Stimulated activated CD4-positive, alpha-beta T cell treated with anti-CD3 and anti-CD28 coated beads, TNF-alpha, amount 100 ng/mL, for 48 hours (primary cell): ENCODE measurements around the gene RFC3.
"Not testable (repeated sequence)": the region's sequence is repeated elsewhere in the genome, so short reads cannot be mapped to it uniquely, and the experiment has no call there.

Experiments used
- DNase-seq, 3 donors: peaks; one replicate each; pipeline ENCODE4 v3.0.0-alpha.2; 2020; ENCODE audit warnings: low read depth in 3 of 3

Gene RFC3, protein sequence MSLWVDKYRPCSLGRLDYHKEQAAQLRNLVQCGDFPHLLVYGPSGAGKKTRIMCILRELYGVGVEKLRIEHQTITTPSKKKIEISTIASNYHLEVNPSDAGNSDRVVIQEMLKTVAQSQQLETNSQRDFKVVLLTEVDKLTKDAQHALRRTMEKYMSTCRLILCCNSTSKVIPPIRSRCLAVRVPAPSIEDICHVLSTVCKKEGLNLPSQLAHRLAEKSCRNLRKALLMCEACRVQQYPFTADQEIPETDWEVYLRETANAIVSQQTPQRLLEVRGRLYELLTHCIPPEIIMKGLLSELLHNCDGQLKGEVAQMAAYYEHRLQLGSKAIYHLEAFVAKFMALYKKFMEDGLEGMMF

DNA sequence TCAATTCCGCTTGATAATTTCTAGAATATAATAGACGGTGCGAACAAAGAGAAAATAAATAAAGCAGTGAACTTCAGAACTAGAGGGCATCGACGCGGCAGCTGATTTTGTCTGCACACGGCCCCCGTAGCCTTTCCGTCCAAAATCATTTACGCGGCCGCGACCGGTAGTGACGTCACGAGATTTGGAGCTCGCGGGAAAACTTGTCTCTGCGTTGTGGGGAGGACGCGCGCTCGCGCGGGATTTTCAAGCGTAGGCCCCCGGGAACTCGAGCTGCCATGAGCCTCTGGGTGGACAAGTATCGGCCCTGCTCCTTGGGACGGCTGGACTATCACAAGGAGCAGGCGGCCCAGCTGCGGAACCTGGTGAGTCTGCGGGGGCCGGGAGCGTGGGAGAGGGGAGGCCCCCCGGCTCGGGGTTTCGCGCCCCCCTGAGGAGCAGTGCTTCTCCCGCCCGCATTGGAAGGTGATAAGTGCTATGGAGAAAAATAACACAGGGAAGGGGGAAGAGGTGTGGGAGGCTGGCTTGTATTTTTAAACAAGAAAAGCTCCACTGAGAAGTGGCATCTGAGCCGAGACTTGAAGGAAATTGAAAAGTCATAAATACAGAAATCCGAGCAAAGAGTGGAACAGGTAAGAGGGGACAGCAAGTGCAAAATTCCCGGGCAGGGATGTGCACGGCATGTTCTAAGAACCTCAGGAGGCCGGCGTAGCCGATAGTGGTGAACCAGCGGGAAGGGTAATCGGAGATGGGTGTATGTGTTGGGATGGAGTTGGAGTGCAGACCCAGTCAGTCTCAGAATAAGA lies at the start of gene RFC3:
Gene RFC3 (plus strand): TSS at position 249 of the 806 bp plus-strand sequence. CDS start 30 bp downstream, at position 279.
- DNase-seq, result peak; percentile 87 to 88 (median 87)

DNA sequence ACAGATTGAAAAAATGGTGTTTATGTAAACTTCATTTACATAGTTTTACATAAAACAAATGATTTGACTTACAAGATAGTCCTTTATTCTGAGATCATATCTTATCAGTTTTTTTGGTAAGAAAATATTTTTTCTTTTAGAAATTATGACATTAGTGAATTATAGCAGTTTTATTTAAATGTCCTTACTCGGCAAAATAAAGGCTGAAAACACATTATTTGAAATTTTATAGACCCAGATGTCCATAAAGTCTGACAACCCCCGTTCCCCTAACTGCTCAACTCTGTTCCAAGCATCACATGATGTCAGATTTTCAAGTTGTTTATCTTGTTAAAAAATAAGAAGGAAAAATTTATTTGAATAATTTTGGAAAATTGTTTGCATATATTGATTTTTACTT lies 46.7 kb upstream of the RFC3 start:
- no peak for DNase-seq

DNA sequence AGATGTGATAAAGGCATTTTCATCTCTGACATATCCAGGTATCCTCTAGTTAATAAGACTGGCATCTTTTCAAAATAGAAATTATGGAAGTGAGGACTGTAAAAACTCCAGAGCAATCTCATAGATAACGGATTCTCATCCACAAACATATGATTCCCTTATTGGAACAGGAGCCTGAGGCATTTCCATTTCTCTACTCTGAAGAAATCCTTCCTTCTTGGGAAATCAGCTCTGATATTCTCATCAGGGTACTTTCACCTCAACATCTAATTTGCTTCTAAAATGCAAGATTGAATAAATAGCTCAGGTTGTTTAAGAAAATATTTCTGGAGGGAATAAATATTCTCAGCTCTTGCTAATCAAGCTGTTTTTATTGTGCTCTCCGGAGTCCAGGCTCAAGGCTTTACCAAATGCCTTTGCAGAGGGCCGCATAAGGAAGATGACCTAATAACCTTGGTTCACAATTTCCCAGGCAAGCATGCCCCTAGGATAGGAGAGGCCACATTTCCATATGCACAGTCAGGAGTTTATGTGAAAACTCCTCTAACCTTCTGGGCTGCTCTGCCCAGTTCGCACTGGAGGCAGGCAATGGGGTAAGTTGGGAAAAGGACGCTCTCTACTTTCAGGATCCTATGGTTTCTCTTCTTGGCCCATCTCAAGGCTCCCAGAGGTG lies 44.0 kb upstream of the RFC3 start:
- no peak for DNase-seq

DNA sequence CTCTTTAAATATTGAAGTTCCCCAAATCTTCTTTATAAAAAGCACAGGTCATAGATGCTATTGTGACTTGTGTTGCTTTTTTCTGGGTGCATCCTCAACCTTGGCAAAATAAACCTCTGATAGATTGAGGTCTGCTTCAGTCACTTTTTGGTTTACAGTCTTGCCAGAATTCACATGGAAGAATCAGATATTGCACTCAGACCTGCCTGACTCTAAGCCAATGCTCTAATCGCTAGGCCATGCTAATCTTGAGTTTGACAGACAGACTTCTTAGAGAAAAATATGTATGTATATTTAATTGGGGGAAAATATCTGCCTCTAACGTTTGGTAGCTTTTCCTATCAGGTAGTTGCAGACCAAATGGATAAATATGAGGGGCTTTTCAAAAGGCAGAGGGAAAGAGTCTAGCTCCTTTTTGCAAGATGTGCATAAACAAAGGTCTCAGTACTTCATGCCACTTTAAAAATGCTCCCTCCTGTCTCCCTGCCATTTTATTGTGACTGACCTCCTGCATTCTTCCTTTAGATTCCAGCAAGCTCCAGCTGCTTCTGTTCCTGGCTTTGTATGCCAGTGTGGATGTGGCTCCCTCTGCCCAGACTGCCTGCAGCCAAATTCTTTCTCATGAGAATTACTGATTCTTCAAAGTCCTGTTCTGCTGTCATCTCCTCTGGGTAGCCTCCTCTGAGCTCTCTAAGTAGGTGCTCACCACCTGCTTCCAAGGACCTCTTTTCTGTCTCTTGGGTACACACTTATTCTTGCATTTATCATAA lies 42.4 kb upstream of the RFC3 start:
- no peak for DNase-seq

DNA sequence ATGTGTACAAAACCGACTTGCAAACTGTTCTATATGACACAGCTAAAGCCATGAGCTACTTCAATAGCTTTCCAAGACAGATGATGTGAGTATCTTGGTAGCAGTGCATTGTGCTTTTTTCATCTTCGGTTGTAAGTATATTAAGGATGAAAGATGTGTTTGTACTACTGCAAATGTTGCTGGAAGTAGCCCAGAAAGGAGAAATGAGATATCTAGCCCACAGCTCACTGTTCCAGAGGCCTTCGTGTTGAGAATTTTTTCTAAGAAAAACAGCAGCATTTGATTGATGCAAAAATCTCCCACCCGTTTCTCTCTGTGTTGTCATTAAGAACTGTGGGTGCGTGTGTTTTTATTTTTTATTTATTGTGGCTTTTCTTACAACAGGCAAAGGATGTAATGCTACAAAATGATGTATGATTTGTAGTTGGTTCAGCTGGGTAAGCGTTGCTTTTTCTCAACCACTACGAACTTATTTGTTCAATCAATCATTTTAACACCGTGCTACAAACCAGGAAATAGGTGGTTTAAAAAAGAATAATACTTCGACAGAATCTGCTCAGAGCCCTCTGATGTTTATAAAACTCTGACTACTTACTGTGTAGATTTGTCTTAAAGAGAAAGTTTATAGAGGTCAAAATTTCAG lies 41.6 kb upstream of the RFC3 start:
- DNase-seq, result no peak

DNA sequence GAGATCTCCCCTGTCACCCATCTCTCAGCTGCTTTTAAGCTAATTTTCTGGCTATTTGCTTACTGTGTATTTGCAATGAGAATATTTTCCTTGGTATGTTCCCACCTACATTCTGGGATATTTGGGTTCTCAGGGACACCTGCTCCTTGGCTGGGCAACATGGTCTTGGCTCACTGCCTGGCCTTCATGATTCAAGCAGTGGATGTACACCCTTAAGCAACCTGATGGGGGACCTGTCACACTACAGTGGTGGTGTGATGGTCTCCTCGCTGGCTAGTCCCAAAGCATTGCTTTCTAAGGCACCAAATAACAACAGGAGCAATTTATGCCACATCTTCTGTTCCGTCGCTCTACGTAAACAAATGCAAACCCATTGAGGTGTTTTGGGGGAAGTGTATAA lies 35.3 kb upstream of the RFC3 start:
- no peak for DNase-seq

DNA sequence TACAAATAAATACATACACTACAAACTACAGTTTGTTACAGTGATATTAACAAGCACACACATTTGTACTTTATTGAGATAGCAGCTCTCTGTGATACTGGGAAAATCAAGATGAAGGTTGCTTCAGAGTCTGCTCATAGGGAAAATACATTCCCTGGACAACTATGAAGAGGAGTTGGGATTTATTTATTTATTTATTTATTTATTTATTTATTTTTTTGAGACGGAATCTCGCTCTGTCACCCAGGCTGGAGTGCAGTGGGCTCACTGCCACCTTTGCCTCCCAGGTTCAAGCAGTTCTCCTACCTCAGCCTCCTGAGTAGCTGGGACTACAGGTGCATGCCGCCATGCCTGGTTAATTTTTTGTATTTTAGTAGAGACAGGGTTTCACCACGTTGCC lies 34.7 kb upstream of the RFC3 start:
- not testable (repeated sequence) for DNase-seq

DNA sequence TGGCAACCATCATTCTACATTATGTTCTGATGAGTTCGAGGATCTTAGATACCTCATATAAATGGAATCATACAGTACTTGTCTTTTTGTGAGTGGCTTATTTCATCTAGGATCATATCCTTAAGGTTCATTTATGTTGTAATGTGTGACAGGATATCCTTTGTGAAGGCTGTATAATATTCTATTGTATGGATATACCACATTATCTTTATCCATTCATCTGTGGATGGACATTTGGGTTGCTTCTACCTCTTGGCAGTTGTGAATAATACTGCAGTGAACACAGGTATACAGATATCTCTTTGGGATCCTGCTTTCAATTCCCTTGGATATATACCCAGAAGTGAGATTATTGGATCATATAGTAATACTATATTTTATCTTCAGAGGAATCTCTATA lies 33.2 kb upstream of the RFC3 start:
- DNase-seq, result no peak

DNA sequence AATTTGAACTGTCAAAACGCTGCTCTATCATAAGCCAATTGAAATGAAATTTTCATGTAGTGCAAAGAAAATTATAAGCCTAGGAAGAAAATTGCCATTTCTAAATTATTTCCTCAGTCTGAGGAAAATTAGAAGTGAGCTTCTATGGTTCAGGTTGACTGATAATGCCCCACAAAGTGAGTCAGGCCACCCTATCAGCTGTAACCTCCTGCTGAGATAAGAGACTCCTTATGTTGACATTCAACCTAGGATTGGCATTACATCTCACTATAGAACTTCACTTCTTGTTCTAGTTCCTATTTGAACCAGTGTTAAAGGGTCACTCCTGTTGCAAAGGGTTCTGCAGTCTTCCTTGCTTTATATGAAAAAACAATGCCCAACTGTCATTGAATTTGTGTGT lies 32.6 kb upstream of the RFC3 start:
- DNase-seq, result no peak

DNA sequence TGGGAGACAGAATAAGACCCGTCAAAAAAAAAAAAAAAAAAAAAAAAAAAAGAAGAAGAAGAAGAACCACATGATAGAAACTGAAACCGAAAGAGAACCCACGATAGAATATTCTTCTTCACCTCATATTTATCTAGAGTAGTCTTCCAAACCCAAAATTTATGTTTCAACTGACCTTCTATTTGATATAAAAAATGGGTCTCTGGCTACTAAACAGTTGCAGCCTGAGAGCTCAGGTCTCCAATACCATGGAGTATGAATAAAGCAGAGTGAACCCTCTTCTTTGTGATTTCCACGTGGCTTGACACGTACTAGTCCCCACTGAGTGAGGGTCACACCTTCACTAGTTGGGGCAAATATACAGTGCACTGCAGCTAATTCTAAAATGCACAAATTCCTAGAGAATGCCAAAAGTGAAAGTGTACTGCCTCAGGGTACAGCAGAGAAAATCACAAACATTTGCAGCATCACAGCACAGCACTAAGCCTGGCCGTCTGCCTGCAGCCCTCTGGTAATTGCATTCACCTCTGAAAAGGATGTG lies 30.8 kb upstream of the RFC3 start:
- no peak for DNase-seq

DNA sequence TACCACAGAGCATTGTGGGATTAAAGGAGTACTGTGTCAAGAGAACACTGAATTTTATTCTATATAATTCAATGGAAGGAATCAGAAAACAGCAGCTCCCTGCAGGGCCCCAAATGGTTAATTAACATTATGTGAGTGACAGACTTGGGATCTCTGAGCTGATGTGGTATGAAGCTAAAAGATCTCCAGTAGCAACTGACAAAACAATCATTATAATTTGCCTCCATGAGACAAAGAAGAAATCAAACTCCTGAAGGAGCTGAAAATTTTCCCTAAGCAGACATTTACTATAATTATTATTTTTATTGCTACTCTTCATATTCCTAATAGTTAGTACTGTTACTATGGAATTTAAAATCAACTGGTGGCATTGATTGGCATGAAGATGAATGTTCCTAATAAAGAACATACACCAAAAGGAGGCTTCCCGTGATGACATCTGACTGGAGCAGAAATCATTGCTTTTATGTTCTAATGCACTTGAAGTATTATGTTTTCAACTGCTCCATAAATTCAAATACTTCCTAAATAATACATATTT lies 28.8 kb upstream of the RFC3 start:
- DNase-seq, result no peak

DNA sequence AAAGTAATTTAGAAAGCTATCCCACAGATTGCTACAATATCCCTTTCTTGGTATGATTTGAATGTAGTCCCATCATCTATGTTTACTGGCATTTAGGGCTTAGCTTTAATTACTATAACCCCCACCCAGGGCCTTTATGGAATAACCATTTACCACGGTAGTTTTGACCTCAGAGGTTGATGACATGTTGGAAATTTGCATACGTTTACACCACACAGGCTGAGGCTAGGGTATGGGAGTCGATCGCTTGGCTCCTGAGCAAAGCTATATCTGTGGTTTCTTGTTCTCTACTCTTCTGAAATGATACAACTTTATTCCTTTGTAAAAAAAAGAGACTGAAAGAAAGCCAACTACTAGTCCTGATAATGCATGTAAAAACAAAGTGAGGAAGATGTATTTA lies 28.2 kb upstream of the RFC3 start:
- DNase-seq, result no peak

DNA sequence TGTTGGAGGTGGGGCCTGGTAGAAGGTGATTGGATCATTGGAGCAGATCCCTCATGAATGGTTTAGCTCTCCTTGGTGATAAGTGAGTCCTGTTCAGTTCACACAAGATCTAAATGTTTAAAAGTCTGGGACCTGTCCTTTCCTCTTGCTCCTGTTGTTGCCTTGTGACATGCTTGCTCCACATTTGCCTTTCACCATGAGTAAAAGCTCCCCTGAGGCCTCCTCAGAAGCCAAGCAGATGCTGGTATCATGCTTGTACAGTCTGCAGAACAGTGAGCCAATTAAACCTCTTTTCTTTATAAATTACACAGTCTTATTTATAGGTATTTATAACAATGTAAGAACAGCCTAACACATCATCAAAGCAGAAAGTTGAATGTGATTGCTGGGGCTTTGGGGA lies 24.2 kb upstream of the RFC3 start:
- DNase-seq, result no peak

DNA sequence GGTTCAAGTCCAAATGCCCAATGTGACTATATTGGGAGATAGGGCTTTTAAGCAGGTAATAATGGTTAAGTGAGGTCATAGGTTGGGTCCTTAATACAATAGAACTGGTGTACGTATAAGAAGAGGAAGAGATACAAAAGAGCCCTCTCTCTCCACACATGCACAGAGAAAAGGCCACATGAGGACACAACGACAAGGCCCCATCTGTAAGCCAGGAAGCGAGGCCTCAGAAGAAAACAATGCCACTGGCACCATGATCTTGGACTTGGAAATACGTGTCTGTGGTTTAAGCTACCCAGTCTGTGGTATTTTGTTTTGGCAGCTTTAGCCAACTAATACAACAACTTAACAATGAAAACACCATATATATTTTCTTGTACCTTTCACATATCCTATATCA lies 23.4 kb upstream of the RFC3 start:
- DNase-seq, result no peak

DNA sequence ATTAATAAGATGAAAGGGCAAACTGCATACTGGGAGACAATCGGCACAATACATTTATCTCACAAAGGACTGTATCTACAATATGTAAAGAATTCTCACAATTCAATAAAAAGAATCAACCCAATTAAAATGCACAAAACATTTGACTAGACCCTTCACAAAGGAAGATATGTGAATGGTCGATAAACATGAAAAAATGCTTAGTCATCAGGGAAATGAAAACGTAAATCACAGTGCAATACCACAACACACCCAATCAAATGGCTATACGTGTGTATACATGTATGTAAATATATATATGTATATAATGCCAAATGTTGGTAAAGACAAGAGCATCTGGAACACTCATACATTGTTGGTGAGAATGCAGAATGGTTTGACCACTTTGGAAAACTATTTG lies 21.9 kb upstream of the RFC3 start:
- DNase-seq, result no peak

DNA sequence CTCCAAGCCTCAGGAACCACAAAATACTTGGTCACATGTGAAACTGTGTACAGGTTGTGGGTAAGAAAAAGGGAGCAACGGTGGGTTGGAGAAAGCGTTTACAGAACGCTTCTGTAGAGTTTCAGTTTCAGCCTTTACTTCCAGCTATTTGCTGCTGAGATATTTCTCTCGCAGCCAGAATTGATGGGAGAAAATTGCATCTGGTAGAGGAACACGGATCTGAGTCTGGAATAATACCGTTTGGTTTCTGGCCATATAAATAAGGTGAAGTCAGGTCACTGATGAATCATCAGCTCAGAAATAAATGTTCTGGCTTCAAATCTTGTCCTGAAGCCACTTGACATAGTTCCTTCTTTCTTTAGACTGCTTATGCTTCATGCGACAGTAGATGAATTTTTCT lies 20.3 kb upstream of the RFC3 start:
- no peak for DNase-seq

DNA sequence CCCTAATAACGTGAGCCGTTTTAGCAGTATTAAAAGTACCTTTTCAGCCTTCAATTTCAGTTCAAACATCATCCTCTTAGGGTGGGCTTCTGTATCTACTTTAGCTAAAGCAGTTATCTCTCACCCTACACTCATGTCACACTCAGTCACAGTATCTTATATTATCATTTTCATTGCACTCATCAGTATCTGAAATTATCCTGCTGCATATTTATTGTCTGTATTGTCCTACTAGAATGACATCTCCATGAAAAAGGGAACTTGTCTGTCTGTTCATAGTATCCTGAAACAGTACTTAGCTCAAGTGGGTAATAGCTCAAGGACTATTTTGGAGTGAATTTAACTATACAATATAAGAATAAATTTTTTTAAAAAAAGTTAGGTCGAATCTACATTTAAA lies 19.9 kb upstream of the RFC3 start:
- no peak for DNase-seq

DNA sequence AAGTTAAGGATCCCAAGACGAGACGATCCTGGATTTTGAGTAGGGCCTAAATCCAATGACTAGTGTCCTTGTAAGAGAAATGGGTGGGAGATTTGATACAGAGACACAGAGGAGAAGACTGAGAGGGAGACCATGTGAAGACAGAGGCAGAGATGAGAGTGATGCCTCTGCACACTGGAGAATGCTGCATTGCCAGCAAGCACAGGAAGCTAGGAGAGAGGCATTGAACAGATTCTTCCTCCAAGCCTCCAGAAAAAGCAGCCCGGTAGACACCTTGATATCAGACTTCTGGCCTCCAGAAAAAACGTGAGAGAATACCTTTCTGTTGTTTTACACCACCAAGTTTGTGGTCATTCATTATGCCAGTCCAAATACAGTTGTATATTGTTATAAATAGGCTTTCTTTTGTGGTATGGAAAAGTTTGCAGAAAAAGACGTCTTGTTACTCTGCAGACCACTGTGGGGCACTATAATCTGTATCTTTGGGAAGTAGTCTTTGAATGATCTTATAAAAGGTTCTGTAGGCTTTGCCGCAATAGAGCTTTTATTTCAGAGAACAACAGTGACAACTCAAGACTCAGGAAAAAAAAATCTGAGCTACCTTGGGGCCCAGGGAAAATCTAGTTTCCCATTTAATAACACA lies 17.9 kb upstream of the RFC3 start:
- DNase-seq, result no peak

DNA sequence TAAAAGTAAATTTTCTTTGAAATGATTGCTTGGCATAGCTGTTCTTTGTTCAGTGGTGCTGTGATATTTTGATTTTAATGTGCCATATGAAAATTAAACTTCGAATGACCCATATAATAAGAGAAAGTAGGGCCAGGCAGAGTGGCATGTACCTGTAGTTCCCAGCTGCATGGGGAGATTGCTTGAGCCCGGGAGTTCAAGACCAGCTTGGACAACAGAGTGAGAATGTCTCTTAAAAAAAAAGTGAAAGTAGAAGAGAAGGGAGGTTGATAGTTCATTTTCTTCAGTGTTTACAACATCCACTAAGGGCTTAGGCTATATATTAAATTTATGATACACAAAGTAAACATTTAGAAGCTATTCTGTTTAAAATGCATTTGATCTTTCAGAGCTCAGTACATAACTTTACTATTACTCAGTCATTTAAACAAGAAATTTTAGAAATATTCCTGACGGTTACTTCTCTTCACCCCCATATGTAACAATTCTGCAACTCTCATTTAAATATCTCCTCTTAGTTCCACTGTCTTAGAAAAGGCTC lies 17.2 kb upstream of the RFC3 start:
- no peak for DNase-seq
